ENCODE results near the gene JAKMIP2.
"Not testable (repeated sequence)": the region's sequence is repeated elsewhere in the genome, so short reads cannot be mapped to it uniquely, and the experiment has no call there.

The JAKMIP2 gene

GRCh38 chr5:147648597-147648996 lies 133.9 kb downstream of the JAKMIP2 start:
- no peak for DNase-seq (ENCODE audit: low read depth)

- no peak for DNase-seq (ENCODE audit: low read depth)
Observed at GRCh38 chr5:147645197-147645596, 137.3 kb downstream of the JAKMIP2 start.

GRCh38 chr5:147644460-147644859 lies 138.1 kb downstream of the JAKMIP2 start:
- no peak for DNase-seq (ENCODE audit: low read depth)

- no peak for DNase-seq (ENCODE audit: low read depth)
Observed at GRCh38 chr5:147643142-147643541, 139.4 kb downstream of the JAKMIP2 start.

- DNase-seq (ENCODE audit: low read depth), result no peak
Observed at GRCh38 chr5:147642666-147643065, 139.9 kb downstream of the JAKMIP2 start.

- DNase-seq (ENCODE audit: low read depth), result no peak
Observed at GRCh38 chr5:147639321-147639720, 143.2 kb downstream of the JAKMIP2 start.

GRCh38 chr5:147636729-147636984 lies 145.9 kb downstream of the JAKMIP2 start:
- DNase-seq (ENCODE audit: low read depth), result no peak

GRCh38 chr5:147635882-147636728 lies 146.4 kb downstream of the JAKMIP2 start:
- no peak for DNase-seq (ENCODE audit: low read depth)

- not testable (repeated sequence) for DNase-seq (ENCODE audit: low read depth)
Observed at GRCh38 chr5:147635439-147635838, 147.1 kb downstream of the JAKMIP2 start.

- no peak for DNase-seq (ENCODE audit: low read depth)
Observed at GRCh38 chr5:147633173-147633572, 149.4 kb downstream of the JAKMIP2 start.

- no peak for DNase-seq (ENCODE audit: low read depth)
Observed at GRCh38 chr5:147631428-147632003, 151.0 kb downstream of the JAKMIP2 start.

GRCh38 chr5:147629196-147629595 lies 153.3 kb downstream of the JAKMIP2 start:
- DNase-seq (ENCODE audit: low read depth), result no peak

- no peak for DNase-seq (ENCODE audit: low read depth)
Observed at GRCh38 chr5:147628058-147628895, 154.3 kb downstream of the JAKMIP2 start.

- DNase-seq (ENCODE audit: low read depth), result no peak
Observed at GRCh38 chr5:147626464-147626863, 156.1 kb downstream of the JAKMIP2 start.

- DNase-seq (ENCODE audit: low read depth), result no peak
Observed at GRCh38 chr5:147621016-147621415, 161.5 kb downstream of the JAKMIP2 start.

- DNase-seq (ENCODE audit: low read depth), result no peak
Observed at GRCh38 chr5:147619281-147619878, 163.1 kb downstream of the JAKMIP2 start.

GRCh38 chr5:147617711-147618350 lies 164.7 kb downstream of the JAKMIP2 start:
- no peak for DNase-seq (ENCODE audit: low read depth)

- no peak for DNase-seq (ENCODE audit: low read depth)
Observed at GRCh38 chr5:147617191-147617606, 165.3 kb downstream of the JAKMIP2 start.

- DNase-seq (ENCODE audit: low read depth), result no peak
Observed at GRCh38 chr5:147616421-147616820, 166.1 kb downstream of the JAKMIP2 start.

- DNase-seq (ENCODE audit: low read depth), result no peak
Observed at GRCh38 chr5:147613359-147613758, 169.2 kb downstream of the JAKMIP2 start.

- DNase-seq (ENCODE audit: low read depth), result no peak
Observed at GRCh38 chr5:147611483-147611882, 171.0 kb downstream of the JAKMIP2 start.

- no peak for DNase-seq (ENCODE audit: low read depth)
Observed at GRCh38 chr5:147610798-147611197, 171.7 kb downstream of the JAKMIP2 start.

Measured in T-helper 22 cell (primary cell).